NCI-H524 treated with DMSO at 0.1 percent for 48 hours (cell line): ENCODE measurements around the gene TMEM82.

Experiments
- DNase-seq: peaks from one replicate; lab custom pipeline; 2025; lab: John Stamatoyannopoulos, UW

TMEM82 gene

GRCh38 chr1:15756143-15757015, 14.1 kb downstream of the TMEM82 start:
- DNase-seq: no peak

DNA sequence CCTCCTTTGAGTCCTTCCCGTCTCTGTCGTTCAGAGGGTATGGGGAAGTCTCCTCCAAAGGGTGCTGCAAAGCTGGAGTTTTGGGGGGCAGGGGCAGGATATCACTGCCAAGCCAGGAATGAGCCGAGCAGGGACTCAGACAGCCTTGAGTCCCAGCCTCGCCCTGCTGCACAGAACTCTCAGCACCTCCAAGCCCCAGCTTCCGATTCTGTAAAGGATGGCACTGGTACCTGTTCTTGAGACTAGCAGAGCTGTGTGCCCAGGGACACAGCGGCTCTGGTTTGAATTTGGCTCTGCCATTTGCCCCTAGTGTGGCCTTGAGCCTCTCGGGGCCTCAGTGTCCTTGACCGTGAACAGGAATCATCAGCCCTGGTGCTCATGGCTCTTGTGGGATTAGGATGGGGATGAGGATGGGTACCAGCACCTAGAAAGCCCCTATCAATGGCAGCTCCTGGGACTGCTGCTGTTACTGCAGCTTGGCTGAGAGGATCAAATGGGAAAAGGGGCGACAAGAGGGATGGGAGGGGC, 14.8 kb downstream of the TMEM82 start:
- no peak for DNase-seq

DNA sequence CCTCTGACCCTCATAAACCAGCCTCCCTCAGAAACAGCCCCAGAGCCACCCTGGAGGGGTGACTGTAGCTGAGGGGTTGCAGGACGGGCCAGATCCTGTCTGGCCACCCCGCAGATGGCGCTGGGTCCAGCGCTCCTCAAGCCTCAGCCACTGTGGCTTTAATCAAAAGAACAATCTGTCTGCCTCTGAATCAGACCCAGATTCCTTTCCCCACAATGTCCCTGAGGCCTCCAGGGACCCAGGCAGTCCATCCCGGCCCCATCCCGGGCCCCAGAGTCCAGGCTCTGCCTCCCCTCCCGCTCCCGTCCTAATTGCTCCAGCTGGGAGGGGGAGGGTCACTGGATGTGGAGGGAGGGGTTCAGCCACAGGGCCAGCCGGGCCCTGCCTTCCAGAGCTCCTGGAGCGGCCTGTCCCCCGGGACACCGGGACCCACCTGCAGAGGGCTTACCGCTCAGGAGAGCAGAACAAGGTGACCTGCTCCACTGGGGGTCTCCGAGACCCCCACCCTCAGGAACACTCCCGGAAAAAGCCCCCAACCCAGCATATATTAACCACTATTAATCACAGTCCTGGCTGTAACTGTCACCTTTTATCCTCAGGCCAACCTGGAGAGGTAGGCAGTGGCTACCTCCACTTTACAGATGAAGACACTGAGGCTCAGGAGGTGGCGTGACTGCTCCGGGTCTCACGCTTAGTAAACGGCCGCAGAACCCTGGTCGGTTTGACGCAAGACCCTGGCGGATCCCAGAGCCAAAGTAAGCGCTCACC, 15.5 kb downstream of the TMEM82 start:
- no peak for DNase-seq

DNA sequence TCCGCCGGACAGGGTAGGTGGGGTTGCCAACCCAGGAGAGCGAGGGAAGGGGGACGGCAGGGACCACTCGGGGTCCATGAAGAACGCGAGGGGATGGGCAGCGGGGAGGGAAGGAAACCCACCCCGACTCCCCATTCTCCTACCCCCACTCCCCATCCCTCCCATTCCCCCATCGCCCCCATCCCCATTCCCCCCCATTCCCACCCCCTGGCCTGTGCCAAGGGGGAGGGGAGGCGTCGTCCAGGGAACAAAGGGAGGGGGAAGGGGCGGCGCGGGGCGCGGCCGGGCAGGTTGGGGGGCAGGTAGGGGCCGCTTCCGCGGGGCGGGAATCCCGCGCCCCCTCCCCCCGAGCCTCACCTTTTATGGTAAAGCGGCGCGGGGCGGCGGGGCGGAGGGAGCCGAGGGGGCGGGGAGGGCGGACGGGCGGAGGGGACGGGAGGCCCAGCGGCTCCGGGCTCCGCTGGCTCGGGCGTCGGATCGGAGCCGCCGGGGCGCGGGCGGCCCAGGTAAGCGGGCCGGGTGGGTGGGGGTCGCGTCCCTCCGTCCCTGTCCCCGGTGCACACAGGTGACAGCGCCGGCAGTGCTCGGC, 16.1 kb downstream of the TMEM82 start, which contains the start of gene FBLIM1:
Gene FBLIM1 (plus strand): TSS at position 453 of the 589 bp plus-strand sequence. CDS start 6,189 bp downstream, outside the sequence.
- DNase-seq: no peak

- no peak for DNase-seq
Measured at GRCh38 chr1:15758953-15759661, 16.8 kb downstream of the TMEM82 start.

DNA sequence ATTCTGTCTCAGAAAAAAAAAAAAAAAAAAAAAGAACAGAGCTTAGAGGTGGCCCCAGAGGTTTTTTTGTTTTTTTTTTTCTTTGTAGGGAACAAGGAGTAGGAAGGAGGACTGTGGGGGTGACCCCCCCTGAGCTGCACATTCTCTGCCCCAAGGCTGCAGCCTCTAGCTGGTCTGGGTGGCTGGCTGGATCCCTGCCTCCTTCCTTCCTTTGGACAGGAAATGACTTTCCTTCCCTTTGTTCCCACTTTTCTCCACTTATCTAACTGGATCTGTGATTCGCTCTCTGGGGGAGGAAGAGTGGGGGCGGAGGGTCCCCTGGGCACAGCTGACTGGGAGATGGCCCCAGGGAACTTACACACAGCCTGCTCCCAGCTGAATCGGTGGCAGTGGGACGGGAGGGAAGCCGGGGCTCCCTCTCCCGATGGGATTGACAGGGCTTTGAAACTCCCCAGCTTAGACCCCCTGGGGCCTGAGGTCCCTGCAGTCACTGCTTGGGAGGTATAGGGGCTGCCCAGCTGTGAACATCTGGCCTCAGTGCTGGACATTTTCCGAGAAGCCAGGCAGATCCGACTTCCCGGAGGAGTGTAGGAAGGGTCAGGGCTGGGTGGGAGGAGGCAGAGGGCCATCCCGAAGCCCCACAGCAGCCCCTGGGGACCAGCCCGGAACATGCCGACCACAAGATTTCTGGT, 18.4 kb downstream of the TMEM82 start:
- DNase-seq: no peak

- no peak for DNase-seq
Measured at GRCh38 chr1:15761366-15762128, 19.2 kb downstream of the TMEM82 start.

DNA sequence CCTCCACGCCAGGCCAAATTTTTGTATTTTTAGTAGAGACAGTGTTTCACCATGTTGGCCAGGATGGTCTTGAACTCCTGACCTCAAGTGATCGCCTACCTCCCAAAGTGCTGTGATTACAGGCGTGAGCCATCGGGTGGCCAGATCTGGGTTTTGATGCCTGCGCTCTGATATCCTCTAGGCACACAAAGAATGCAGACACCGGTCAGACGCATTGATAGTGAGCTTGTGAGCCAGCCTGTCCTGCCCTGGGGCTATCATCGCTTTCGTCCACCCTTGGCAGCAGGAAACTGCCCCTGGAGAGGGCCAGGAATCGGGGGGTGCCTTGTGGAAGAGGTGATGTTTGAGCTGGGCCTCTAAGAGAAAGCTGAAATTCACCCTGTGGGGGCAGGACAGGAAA, 20.2 kb downstream of the TMEM82 start:
- DNase-seq: no peak

GRCh38 chr1:15764269-15764764, 22.0 kb downstream of the TMEM82 start:
- no peak for DNase-seq

DNA sequence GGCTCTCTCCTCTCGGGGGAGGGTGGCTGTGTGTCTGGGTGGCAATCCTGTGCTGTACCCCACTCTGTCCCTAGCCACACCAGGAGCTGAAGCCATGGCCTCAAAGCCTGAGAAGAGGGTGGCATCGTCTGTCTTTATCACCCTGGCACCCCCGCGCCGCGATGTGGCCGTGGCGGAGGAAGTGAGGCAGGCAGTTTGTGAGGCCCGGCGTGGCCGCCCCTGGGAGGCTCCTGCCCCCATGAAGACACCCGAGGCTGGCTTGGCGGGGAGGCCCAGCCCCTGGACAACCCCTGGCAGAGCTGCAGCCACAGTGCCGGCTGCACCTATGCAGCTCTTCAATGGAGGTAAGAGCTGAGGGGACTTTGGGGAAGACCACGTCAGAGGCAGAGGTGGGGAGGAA, 22.6 kb downstream of the TMEM82 start:
- no peak for DNase-seq

GRCh38 chr1:15765495-15766194, 23.3 kb downstream of the TMEM82 start:
- no peak for DNase-seq

GRCh38 chr1:15767941-15768340, 25.6 kb downstream of the TMEM82 start:
- DNase-seq: no peak

DNA sequence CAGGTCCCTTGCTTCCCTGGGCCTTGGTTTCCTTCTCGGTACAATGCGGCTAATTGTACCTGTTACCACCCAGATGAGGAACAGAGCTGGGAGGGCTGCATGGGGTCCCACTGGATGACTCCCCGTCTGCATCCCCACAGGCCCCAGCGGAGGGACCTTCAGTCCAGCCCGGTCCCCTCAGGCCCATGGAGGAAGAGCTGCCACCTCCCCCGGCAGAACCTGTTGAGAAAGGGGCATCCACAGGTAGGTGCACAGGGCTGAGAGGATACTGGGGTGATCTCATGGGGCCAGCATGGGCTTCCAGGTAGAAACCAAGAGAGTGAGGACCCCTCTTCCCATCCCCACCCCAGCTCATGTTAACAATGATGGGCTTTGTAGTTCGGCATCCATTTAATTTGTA, 26.1 kb downstream of the TMEM82 start:
- no peak for DNase-seq

DNA sequence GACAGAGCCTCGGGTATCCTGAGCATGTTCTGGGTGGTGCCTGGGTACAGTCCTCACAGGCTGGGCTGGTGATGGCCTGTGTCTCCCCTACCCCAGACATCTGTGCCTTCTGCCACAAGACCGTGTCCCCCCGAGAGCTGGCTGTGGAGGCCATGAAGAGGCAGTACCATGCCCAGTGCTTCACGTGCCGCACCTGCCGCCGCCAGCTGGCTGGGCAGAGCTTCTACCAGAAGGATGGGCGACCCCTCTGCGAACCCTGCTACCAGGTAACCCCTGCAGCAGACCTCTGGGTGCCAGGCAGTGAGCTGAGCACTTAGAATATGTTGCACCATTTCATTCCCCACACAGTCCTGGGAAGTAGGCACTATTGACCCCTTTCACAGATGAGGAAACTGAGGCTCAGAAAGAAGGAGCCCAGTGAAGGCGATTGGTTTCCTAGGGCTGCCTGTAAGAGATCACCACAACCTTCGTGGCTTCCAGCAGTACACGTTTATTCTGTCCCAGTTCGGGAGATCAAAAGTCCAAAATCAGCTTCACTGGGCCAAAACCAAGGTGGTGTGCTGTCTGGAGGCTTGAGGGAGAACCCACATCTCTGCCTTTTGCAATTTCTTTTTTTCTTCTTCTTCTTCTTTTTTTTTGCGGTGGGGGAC, 28.1 kb downstream of the TMEM82 start:
- DNase-seq: no peak

GRCh38 chr1:15771836-15772515, 29.7 kb downstream of the TMEM82 start:
- DNase-seq: no peak

DNA sequence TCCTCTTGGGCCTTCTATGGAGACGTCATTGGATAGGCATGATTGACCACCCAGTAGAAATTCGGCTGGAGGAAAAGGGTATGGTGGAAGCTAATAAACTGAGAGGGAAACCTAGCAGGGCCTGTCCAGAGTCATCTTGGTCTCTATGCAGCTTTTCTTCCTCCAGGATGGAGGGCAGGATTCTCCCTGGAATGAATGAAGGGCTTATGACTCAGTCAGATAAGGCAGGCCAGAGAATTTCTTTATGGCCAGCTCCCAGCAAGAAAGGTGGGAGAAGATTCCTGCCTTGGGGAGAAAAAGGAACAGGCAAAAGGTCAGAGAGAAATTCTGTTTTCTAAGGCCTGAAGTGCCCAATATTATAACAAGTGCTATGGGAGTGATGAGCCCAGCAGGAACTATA, 33.4 kb downstream of the TMEM82 start:
- no peak for DNase-seq

DNA sequence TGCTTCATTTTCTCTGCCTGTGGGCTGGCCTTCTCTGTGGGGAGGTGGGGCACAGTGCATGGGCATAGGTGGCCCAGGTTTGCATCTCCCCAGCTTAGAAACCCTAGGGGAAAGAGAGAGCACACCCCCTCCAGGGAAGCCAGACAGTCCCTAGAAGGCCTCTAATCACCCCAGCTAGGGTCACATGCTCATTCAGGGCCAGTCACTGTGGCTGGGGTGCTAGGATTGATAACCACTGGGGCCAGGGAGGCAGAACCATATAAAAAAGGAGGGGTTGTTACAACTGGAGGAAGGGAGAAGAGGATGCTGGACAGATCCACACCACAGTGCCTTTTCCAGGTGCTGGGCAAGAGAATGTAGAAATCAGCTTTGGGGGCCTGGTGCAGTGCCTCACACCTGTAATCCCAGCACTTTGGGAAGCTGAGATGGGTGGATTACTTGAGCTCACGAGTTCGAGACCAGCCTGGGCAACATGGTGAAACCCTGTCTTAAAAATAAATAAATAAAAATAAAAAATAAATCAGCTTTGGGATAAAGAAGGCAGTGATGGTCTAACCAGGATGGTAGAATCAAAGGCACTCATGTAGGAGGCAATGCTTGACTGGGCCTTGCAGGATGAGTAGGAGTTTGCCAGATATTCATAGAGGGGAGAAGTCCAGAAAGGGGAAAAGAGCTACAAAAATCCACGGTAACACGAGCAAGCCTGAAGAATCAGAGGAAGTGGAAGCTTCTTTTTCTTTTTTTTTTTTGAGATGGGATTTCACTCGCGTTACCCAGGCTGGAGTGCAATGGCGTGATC, 35.8 kb downstream of the TMEM82 start:
- DNase-seq: no peak

DNA sequence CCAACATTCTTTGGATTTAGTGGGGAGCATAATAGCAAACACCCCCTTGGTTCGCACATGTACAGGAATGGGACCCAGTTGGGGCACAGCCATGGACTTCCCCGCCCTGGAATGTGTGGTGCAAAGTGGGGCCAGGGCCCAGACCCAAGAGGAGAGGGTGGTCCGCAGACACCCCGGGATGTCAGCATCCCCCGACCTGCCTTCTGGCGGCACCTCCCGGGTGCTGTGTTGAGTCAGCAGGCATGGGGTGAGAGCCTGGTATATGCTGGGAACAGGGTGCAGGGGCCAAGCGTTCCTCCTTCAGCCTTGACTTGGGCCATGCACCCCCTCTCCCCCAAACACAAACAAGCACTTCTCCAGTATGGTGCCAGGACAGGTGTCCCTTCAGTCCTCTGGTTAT, 43.4 kb downstream of the TMEM82 start:
- DNase-seq: no peak
